HepG2 (cell line): ENCODE data around the gene NMNAT1. TPM values are rescaled to one million over a fixed set of nuclear protein-coding genes. Genes with fewer than 3 reads are reported as not detected.
"Not testable (repeated sequence)": the region's sequence is repeated elsewhere in the genome, so short reads cannot be mapped to it uniquely, and the experiment has no call there.

Experiments used
- ATAC-seq: fragments of 200-7000 bp; cut with Tn5 transposase; 3 replicates; pipeline ENCODE4 v1.9.1; 2020; ENCODE audit warnings: mild to moderate bottlenecking, moderate library complexity
- BruUV-seq: library from RNA; stranded (reverse); fragments of 400-500 nt; replicated peaks from 2 replicates; lab custom pipeline; 2021; lab: Mats Ljungman, UMichigan
- CTCF ChIA-PET: fragments of 300-600 bp; formaldehyde crosslinking; extraction: SDS; loops from one replicate; lab custom pipeline; 2021; ENCODE audit warnings: low total read pairs, inconsistent platforms, low intra/inter-chr PET ratio; lab: Yijun Ruan, JAX
- POLR2A ChIA-PET: fragments of 350-600 bp; sonication (Branson Sonifier 250); formaldehyde crosslinking; loops from one replicate; lab custom pipeline; 2020; ENCODE audit warnings: antibody characterized with exemption, inconsistent platforms; lab: Yijun Ruan, JAX
- DNase-seq: peaks from one replicate; pipeline ENCODE4 v3.0.0-alpha.2; 2015; ENCODE audit warnings: low spot score
- FAIRE-seq: peaks from 3 replicates; lab custom pipeline; 2011; peaks lifted over from hg19 to GRCh38; lab: Jason Lieb, UNC
- H2AFZ ChIP-seq: one replicate; pipeline ENCODE4 v1.6.1; 2011; ENCODE audit warnings: low read length, inconsistent platforms
- H3K27ac ChIP-seq: fragments of 300-600 bp; 3 replicates; pipeline ENCODE4 v1.8.0; 2011; ENCODE audit warnings: mixed run types, mild to moderate bottlenecking, mixed read lengths, low read length, inconsistent platforms; ENCODE audit not compliant: insufficient read depth; ENCODE audit errors: extremely low read length
- H3K27me3 ChIP-seq, 2 experiments: fragments of 200-600 bp in 1 of 2; 2 replicates in 1 of 2; 3 replicates in 1 of 2; pipeline versions ENCODE4 v1.6.0 to v1.8.0; 2011; ENCODE audit warnings: low read length in 2 of 2, mild to moderate bottlenecking in 2 of 2, moderate library complexity in 2 of 2, inconsistent platforms in 1 of 2; ENCODE audit not compliant: insufficient read depth in 2 of 2, control insufficient read depth in 1 of 2
- H3K36me3 ChIP-seq, 2 experiments: fragments of 200-600 bp in 1 of 2; replicated peaks in 1 of 2; 2 replicates in 1 of 2; 3 replicates in 1 of 2; pipeline versions ENCODE4 v1.5.1 to v1.8.0; 2011; ENCODE audit warnings: low read length in 2 of 2, inconsistent platforms in 1 of 2; ENCODE audit not compliant: insufficient read depth in 2 of 2, control insufficient read depth in 1 of 2
- H3K4me1 ChIP-seq: 2 replicates; pipeline ENCODE4 v1.5.1; 2012; ENCODE audit warnings: low read length, inconsistent platforms; ENCODE audit not compliant: insufficient read depth
- H3K4me2 ChIP-seq: 2 replicates; pipeline ENCODE4 v1.6.0; 2011; ENCODE audit warnings: low read depth, low read length, inconsistent platforms
- H3K4me3 ChIP-seq, 3 experiments: fragments of 200-600 bp in 1 of 3; sonication (generic), shearing (Covaris generic) in 1 of 3; replicated peaks in 1 of 3; 2 replicates each; pipeline ENCODE4 v1.5.1; 2011 to 2016; ENCODE audit warnings: low read length in 3 of 3, inconsistent platforms in 2 of 3, low read depth in 2 of 3, mild to moderate bottlenecking in 2 of 3, control low read depth in 1 of 3, mixed read lengths in 1 of 3; ENCODE audit not compliant: insufficient read depth in 1 of 3
- H3K79me2 ChIP-seq: one replicate; pipeline ENCODE4 v1.6.1; 2011; ENCODE audit warnings: low read length, inconsistent platforms; ENCODE audit not compliant: insufficient read depth
- H3K9ac ChIP-seq: 2 replicates; pipeline ENCODE4 v1.6.0; 2011; ENCODE audit warnings: mild to moderate bottlenecking, low read depth, low read length, inconsistent platforms; ENCODE audit not compliant: insufficient read depth
- H3K9me3 ChIP-seq: 2 replicates; pipeline ENCODE4 v1.5.1; 2012; ENCODE audit warnings: mild to moderate bottlenecking, low read length
- H4K20me1 ChIP-seq: 2 replicates; pipeline ENCODE4 v1.6.0; 2011; ENCODE audit warnings: inconsistent platforms, mild to moderate bottlenecking, low read length, moderate library complexity; ENCODE audit not compliant: insufficient read depth
- SOX5 ChIP-seq: IDR thresholded peaks from 2 replicates; pipeline ENCODE4 v1.6.1; 2016; ENCODE audit warnings: borderline replicate concordance
- ZNF121 ChIP-seq: sonication (generic); formaldehyde crosslinking; IDR thresholded peaks from 2 replicates; pipeline ENCODE4 v1.5.0; 2020; ENCODE audit warnings: mild to moderate bottlenecking, missing genetic modification reagents
- ZNF468 ChIP-seq: sonication (generic); formaldehyde crosslinking; IDR thresholded peaks from 2 replicates; pipeline ENCODE4 v1.8.0; 2022; ENCODE audit warnings: mild to moderate bottlenecking, moderate library complexity, missing genetic modification reagents
- WGBS: methylation state at CpG from one replicate; pipeline ENCODE4 v1.1.6; 2017; ENCODE audit warnings: low lambda C conversion rate; 5-methylcytosine and 5-hydroxymethylcytosine counted together
- in situ Hi-C: cut with HindIII; loops from 2 replicates; pipeline ENCODE4 v1.10.0; 2017; ENCODE audit warnings: low pct_unique_long_range_greater_than_20kb; ENCODE audit not compliant: extremely low pct_ligation_motif_present
- intact Hi-C: fragments of 100-400 bp; cut with micrococcal nuclease; formaldehyde crosslinking; loops from one replicate; pipeline ENCODE4 v1.10.0; 2022; ENCODE audit not compliant: unreplicated experiment
- polyA plus RNA-seq, 8 experiments: library from polyadenylated mRNA; depleted of rRNA in 3 of 8; stranded (reverse) in 7 of 8; unstranded in 1 of 8; fragments of >200 nt; fragmentation: Illumina TruSeq in 4 of 8; extraction: Trizol in 4 of 8; gene quantifications; 2 replicates each; pipeline versions ENCODE4 v1.2.1 to v1.2.3, GENCODE V29; 2011 to 2016; ENCODE audit warnings: low read depth in 4 of 8, missing spikeins in 1 of 8, mixed read lengths in 1 of 8; ENCODE audit not compliant: insufficient read depth in 1 of 8
- total RNA-seq, 5 experiments: library from RNA; depleted of rRNA; stranded (reverse); fragments of >200 nt; fragmentation: Illumina TruSeq; extraction: Trizol; gene quantifications; 2 replicates each; pipeline ENCODE4 v1.2.3, GENCODE V29; 2016; ENCODE audit warnings: low read depth in 1 of 5

The NMNAT1 gene
- total and polyA plus RNA-seq, 2 of the 13 experiments (the other 11 are each of a cell fraction or from before 2014, with no cell fraction given), result 5.6 to 12.2 TPM

DNA sequence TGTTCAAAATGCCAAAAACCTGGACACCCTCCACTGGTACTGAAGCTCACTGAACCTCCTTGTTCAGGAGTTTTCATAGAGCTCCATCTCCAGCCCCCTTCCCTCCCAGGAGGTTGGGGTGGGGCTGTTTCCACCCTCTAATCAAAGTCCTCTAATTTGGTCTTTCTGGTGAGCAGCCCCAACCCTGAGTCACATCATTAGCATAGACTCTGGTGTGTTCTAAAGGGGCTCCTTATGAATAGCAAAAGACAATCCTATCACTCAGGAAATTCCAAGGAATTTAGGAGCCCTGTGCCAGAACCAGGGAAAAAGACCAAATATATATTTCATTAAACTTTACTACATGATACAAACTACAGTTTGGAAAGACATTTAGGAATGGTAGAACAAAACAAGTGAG, 76.3 kb downstream of the NMNAT1 start (continued):
- TF ChIP-seq SOX5 (CRISPR knock-in tag), result no peak

DNA sequence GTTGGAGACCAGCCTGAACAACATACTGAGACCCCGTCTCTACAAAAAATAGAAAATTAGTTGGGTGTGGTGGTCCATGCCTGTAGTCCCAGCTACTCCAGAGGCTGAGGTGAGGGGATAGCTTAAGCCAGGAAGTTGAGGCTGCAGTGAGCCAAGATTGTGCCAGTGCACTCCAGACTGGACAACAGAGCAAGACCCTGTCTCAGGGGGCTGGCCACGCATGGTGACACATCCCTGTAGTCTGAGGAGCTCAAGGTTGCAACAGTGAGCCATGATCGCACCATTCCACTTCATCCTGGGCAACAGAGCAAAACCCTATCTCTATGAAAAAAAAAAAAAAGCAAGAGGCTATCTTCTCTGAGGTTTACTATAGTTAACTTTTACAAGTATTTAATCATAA, 76.8 kb downstream of the NMNAT1 start:
- Histone ChIP-seq H3K27ac (no peak overlapping the region), H3K4me3 (no peak overlapping the region), H2AFZ (no peak overlapping the region), H3K36me3 (no peaks in the 10 kb centered on the region), H3K9me3 (no peaks in the 10 kb centered on the region), H3K27me3 (no peaks in the 10 kb centered on the region), H3K9ac (no peak overlapping the region), H4K20me1 (no peaks in the 10 kb centered on the region), H3K4me2 (no peak overlapping the region), H3K79me2 (no peaks in the 10 kb centered on the region)
- ChIA-PET CTCF (no interaction called here), POLR2A (no interaction called here)
- ATAC-seq (no peak), FAIRE-seq (no peak), DNase-seq (no peak)
- in situ Hi-C loops, result no loop called here
- intact Hi-C loops, result no loop called here
- no peak for TF ChIP-seq ZNF468 (CRISPR knock-in tag)
- TF ChIP-seq ZNF121 (CRISPR knock-in tag), result peak; percentile 64; the same call in 1 of the 2 replicates
- TF ChIP-seq, all 625 proteins: peak for 1
- WGBS, result 19% methylated on average over 3 of the region's 3 CpGs
- no TSS peak for BruUV-seq
- H3K4me1 ChIP-seq, result 0 out of 2 replicates have a peak, but pooled peaks cover 4% of the 10 kb centered on the region

DNA sequence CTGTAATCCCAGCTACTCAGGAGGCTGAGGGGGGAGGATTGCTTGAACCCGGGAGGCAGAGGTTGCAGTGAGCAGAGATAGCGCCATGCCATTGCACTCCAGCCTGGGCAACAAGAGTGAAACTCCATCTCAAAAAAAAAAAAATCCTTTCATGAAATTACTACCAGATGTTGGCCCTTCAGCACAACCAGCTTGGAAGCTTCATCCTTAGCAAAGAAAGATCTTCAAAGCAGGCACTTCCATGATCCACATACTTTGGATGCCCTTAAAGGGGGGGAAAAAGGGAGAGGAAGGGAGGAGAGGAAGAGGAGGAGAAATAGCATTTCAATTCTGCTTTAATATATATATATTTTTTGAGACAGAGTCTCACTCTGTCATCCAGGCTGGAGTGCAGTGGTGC, 77.4 kb downstream of the NMNAT1 start:
- H3K36me3 ChIP-seq, H3K9ac ChIP-seq, H3K27me3 ChIP-seq, H3K27ac ChIP-seq, in situ Hi-C loops, H3K4me3 ChIP-seq, POLR2A ChIA-PET, H2AFZ ChIP-seq, CTCF ChIA-PET, H3K9me3 ChIP-seq, ATAC-seq, FAIRE-seq, H3K4me2 ChIP-seq, BruUV-seq, H3K4me1 ChIP-seq, intact Hi-C loops, DNase-seq, H4K20me1 ChIP-seq, H3K79me2 ChIP-seq: not testable (repeated sequence)
- WGBS, result 6% methylated on average over 2 of the region's 2 CpGs

DNA sequence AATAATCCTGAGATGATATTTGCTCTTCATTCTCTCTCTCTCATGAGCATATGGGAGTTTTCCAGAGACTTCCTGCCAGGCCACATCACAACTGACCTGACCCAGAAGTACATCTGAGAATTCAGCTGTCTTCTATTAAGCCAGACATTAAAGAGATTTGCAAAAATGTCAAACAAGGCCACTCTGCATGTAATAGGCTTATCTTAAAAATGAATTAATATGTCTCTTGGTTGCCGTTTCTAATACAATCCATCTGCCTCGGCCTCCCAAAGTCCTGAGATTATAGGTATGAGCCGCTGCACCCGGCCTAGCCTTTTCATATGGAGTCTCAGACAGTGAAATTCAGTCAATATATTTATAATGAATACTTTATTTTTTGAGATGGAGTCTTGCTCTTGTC, 78.7 kb downstream of the NMNAT1 start:
- H3K4me3 ChIP-seq, H3K4me1 ChIP-seq, H3K27me3 ChIP-seq, H3K79me2 ChIP-seq, H3K36me3 ChIP-seq, H3K4me2 ChIP-seq, in situ Hi-C loops, ATAC-seq, CTCF ChIA-PET, POLR2A ChIA-PET, DNase-seq, intact Hi-C loops, BruUV-seq, H3K9ac ChIP-seq, H4K20me1 ChIP-seq, H3K9me3 ChIP-seq, FAIRE-seq, H2AFZ ChIP-seq, H3K27ac ChIP-seq: not testable (repeated sequence)
- 72% methylated on average over 4 of the region's 4 CpGs for WGBS
